K562 (cell line): ENCODE data around the gene XPO6. TPM values are rescaled to one million over a fixed set of nuclear protein-coding genes. Genes with fewer than 3 reads are reported as not detected.

Experiments used
- ATAC-seq: fragments of 200-7000 bp; cut with Tn5 transposase; 3 replicates; pipeline ENCODE4 v1.9.1; 2020; ENCODE audit warnings: moderate library complexity
- BruUV-seq: library from RNA; stranded (reverse); fragments of 400-500 nt; replicated peaks from 2 replicates; lab custom pipeline; 2021; lab: Mats Ljungman, UMichigan
- CTCF ChIA-PET: fragments of 300-600 bp; formaldehyde crosslinking; extraction: SDS; loops from one replicate; lab custom pipeline; 2021; ENCODE audit warnings: low intra/inter-chr PET ratio; lab: Yijun Ruan, JAX
- POLR2A ChIA-PET: fragments of 300-600, 350-650 bp; sonication (Branson Sonifier 250); formaldehyde crosslinking; extraction: SDS; loops from one replicate; lab custom pipeline; 2021; ENCODE audit warnings: antibody characterized with exemption, inconsistent platforms; lab: Yijun Ruan, JAX
- DNase-seq, 4 experiments: peaks; one replicate each; pipeline versions ENCODE4 v3.0.0 to v3.0.0-alpha.2; 2011 to 2018; ENCODE audit warnings: low spot score in 3 of 4, mixed read lengths in 3 of 4; ENCODE audit errors: extremely low read depth in 1 of 4
- FAIRE-seq: peaks from 2 replicates; lab custom pipeline; 2011; peaks lifted over from hg19 to GRCh38; lab: Jason Lieb, UNC
- H2AFZ ChIP-seq: 2 replicates; pipeline ENCODE4 v1.6.0; 2011; ENCODE audit warnings: low read depth, low read length, control low read depth, inconsistent platforms
- H3K27ac ChIP-seq: fragments of 200-600 bp; 3 replicates; pipeline ENCODE4 v1.8.0; 2011; ENCODE audit warnings: low read depth, mild to moderate bottlenecking, control low read depth, inconsistent platforms, low read length, moderate library complexity, mixed read lengths; ENCODE audit errors: extremely low read depth
- H3K27me3 ChIP-seq, 2 experiments: fragments of 300-600 bp in 1 of 2; 2 replicates in 1 of 2; 3 replicates in 1 of 2; pipeline versions ENCODE4 v1.6.0 to v1.8.0; 2011; ENCODE audit warnings: inconsistent platforms in 2 of 2, low read length in 2 of 2, mild to moderate bottlenecking in 1 of 2, mixed read lengths in 1 of 2, moderate library complexity in 1 of 2; ENCODE audit not compliant: control insufficient read depth in 2 of 2, insufficient read depth in 2 of 2
- H3K36me3 ChIP-seq: fragments of 300-600 bp; 3 replicates; pipeline ENCODE4 v1.8.0; 2011; ENCODE audit warnings: mild to moderate bottlenecking, low read length, inconsistent platforms; ENCODE audit not compliant: control insufficient read depth, insufficient read depth
- H3K4me1 ChIP-seq, 2 experiments: fragments of 200-600 bp in 1 of 2; replicated peaks in 1 of 2; 2 replicates in 1 of 2; 3 replicates in 1 of 2; pipeline versions ENCODE4 v1.5.1 to v1.8.0; 2011; ENCODE audit warnings: inconsistent platforms in 2 of 2, low read length in 2 of 2, mild to moderate bottlenecking in 1 of 2, mixed read lengths in 1 of 2, moderate library complexity in 1 of 2; ENCODE audit not compliant: control insufficient read depth in 2 of 2, insufficient read depth in 2 of 2
- H3K4me2 ChIP-seq: 2 replicates; pipeline ENCODE4 v1.6.1; 2011; ENCODE audit warnings: low read length, control low read depth, inconsistent platforms, mixed read lengths; ENCODE audit not compliant: insufficient read depth
- H3K4me3 ChIP-seq: fragments of 200-600 bp; sonication (generic), shearing (Covaris generic); 2 replicates; pipeline ENCODE4 v1.5.1; 2016; ENCODE audit warnings: control low read depth, inconsistent platforms
- H3K79me2 ChIP-seq: fragments of 200-600 bp; 3 replicates; pipeline ENCODE4 v1.8.0; 2011; ENCODE audit warnings: low read length, inconsistent platforms; ENCODE audit not compliant: control insufficient read depth, insufficient read depth
- H3K9ac ChIP-seq, 2 experiments: 2 replicates each; pipeline versions ENCODE4 v1.6.0 to v1.6.1; 2011; ENCODE audit warnings: low read depth in 2 of 2, low read length in 2 of 2, control low read depth in 1 of 2, inconsistent platforms in 1 of 2, mild to moderate bottlenecking in 1 of 2, mixed read lengths in 1 of 2; ENCODE audit not compliant: insufficient read depth in 1 of 2
- H3K9me1 ChIP-seq: one replicate; pipeline ENCODE4 v1.6.0; 2011; ENCODE audit warnings: inconsistent platforms, mild to moderate bottlenecking, low read length, moderate library complexity; ENCODE audit not compliant: control insufficient read depth, insufficient read depth
- H3K9me3 ChIP-seq: replicated peaks from 2 replicates; pipeline ENCODE4 v1.5.1; 2011; ENCODE audit warnings: low read depth, low read length, inconsistent platforms; ENCODE audit not compliant: control insufficient read depth, insufficient read depth
- H4K20me1 ChIP-seq: replicated peaks from 2 replicates; pipeline ENCODE4 v1.6.1; 2011; ENCODE audit warnings: low read length, inconsistent platforms, mixed read lengths; ENCODE audit not compliant: control insufficient read depth, insufficient read depth
- ATF3 ChIP-seq, 2 experiments: fragments of 450-650 bp in 1 of 2; sonication (generic) in 1 of 2; formaldehyde crosslinking in 1 of 2; IDR thresholded peaks in 1 of 2; conservative IDR thresholded peaks in 1 of 2; 2 replicates each; pipeline versions ENCODE4 v1.6.1 to v1.8.1; 2016 to 2023; ENCODE audit warnings: mild to moderate bottlenecking in 2 of 2, moderate library complexity in 2 of 2, inconsistent platforms in 1 of 2, missing genetic modification reagents in 1 of 2
- BRF1 ChIP-seq: IDR thresholded peaks from 3 replicates; pipeline ENCODE4 v1.6.1; 2011; ENCODE audit warnings: borderline replicate concordance, mild to moderate bottlenecking; ENCODE audit not compliant: insufficient read length; ENCODE audit errors: extremely low read depth
- CEBPB ChIP-seq: fragments of 450-650 bp; IDR thresholded peaks from 2 replicates; pipeline ENCODE4 v1.6.1; 2016; ENCODE audit warnings: missing genetic modification characterization, missing compliant biosample characterization
- ESRRB ChIP-seq: fragments of 250-450 bp; sonication (Bioruptor Pico); IDR thresholded peaks from 2 replicates; pipeline ENCODE4 v1.5.0; 2020; ENCODE audit warnings: mild to moderate bottlenecking, moderate library complexity, borderline replicate concordance
- FOXP1 ChIP-seq: sonication (generic); formaldehyde crosslinking; IDR thresholded peaks from 2 replicates; pipeline ENCODE4 v1.8.0; 2022; ENCODE audit warnings: mild to moderate bottlenecking, missing genetic modification reagents
- NCOA6 ChIP-seq: fragments of 450-650 bp; IDR thresholded peaks from 2 replicates; pipeline ENCODE4 v1.6.1; 2017; ENCODE audit warnings: mild to moderate bottlenecking
- NRF1 ChIP-seq, 2 experiments: fragments of 450-650 bp; IDR thresholded peaks in 1 of 2; conservative IDR thresholded peaks in 1 of 2; 2 replicates each; pipeline ENCODE4 v1.6.1; 2014; ENCODE audit warnings: mild to moderate bottlenecking in 2 of 2
- POLR2H ChIP-seq: IDR thresholded peaks from 2 replicates; pipeline ENCODE4 v1.6.1; 2016; ENCODE audit warnings: missing genetic modification characterization, low read depth, mild to moderate bottlenecking, control low read depth, missing compliant biosample characterization, moderate library complexity
- SRSF7 ChIP-seq: fragments of 200-400 bp; formaldehyde crosslinking; optimal IDR thresholded peaks from 2 replicates; pipeline ENCODE3; 2017; ENCODE audit warnings: mild to moderate bottlenecking, low read depth, low read length
- XRCC3 ChIP-seq: fragments of 450-650 bp; IDR thresholded peaks from 2 replicates; pipeline ENCODE4 v1.6.1; 2017; ENCODE audit warnings: mild to moderate bottlenecking, moderate library complexity
- ZBTB2 ChIP-seq: fragments of 450-650 bp; IDR thresholded peaks from 2 replicates; pipeline ENCODE4 v1.6.1; 2016; ENCODE audit warnings: antibody characterized with exemption
- ZNF280B ChIP-seq: fragments of 250-450 bp; sonication (Bioruptor Pico); IDR thresholded peaks from 2 replicates; pipeline ENCODE4 v1.5.1; 2021; ENCODE audit warnings: mild to moderate bottlenecking
- ZNF324 ChIP-seq: fragments of 250-450 bp; sonication (Bioruptor Pico); IDR thresholded peaks from 2 replicates; pipeline ENCODE4 v1.4.0; 2020; ENCODE audit warnings: mild to moderate bottlenecking
- ZNF561 ChIP-seq: fragments of 450-650 bp; formaldehyde crosslinking; conservative IDR thresholded peaks from 2 replicates; pipeline ENCODE4 v1.4.0; 2020; ENCODE audit warnings: mild to moderate bottlenecking, moderate library complexity
- ZNF586 ChIP-seq: fragments of 450-650 bp; formaldehyde crosslinking; conservative IDR thresholded peaks from 2 replicates; pipeline ENCODE4 v1.4.0; 2020; ENCODE audit warnings: mild to moderate bottlenecking, moderate library complexity
- ZZZ3 ChIP-seq: fragments of 450-650 bp; IDR thresholded peaks from 2 replicates; pipeline ENCODE4 v1.6.1; 2016; ENCODE audit warnings: antibody characterized with exemption, mild to moderate bottlenecking, moderate library complexity
- WGBS: fragments of 100-300 bp; shearing (Covaris generic); methylation state at CpG from one replicate; pipeline ENCODE4 v1.1.6; 2016; ENCODE audit warnings: low coverage, mixed read lengths; ENCODE audit not compliant: insufficient coverage; ENCODE audit errors: missing lambda C conversion rate; 5-methylcytosine and 5-hydroxymethylcytosine counted together
- in situ Hi-C: fragments of 300-500 bp; cut with MboI; formaldehyde crosslinking; loops from 4 replicates; pipeline ENCODE4 v1.15.0; 2018; ENCODE audit warnings: inconsistent platforms, mixed read lengths
- intact Hi-C: fragments of 100-400 bp; cut with micrococcal nuclease; formaldehyde crosslinking; loops from 2 replicates; pipeline ENCODE4 v1.14.2; 2022
- polyA plus RNA-seq, 8 experiments: library from polyadenylated mRNA; depleted of rRNA in 4 of 8; stranded (reverse) in 5 of 8; unstranded in 3 of 8; fragments of >200 nt; fragmentation: Nextera tagmentation in 2 of 8; fragmentation: Illumina TruSeq in 1 of 8; extraction: Ambion mirVana in 2 of 8; extraction: Trizol in 1 of 8; gene quantifications; 2 replicates each; pipeline versions ENCODE4 v1.2.1 to v1.2.3, GENCODE V29; 2011 to 2014; ENCODE audit warnings: inconsistent platforms in 1 of 8, missing spikeins in 1 of 8
- total RNA-seq, 7 experiments: library from RNA; depleted of rRNA in 6 of 7; stranded (reverse); fragments of >200 nt in 6 of 7; fragmentation: Illumina TruSeq in 2 of 7; extraction: Trizol in 2 of 7; gene quantifications; 2 replicates each; pipeline versions ENCODE4 v1.2.1 to v1.2.3, GENCODE V29; 2011 to 2021; ENCODE audit warnings: low replicate concordance in 1 of 7

The XPO6 gene
- total and polyA plus RNA-seq, 9 of the 15 experiments (the other 6 are each of a cell fraction or from before 2014, with no cell fraction given): 11.2 to 196 (median 119) TPM

GRCh38 chr16:28164140-28164539 lies 47.6 kb downstream of the XPO6 start:
- no peaks in the 10 kb centered on the region; the same call in 1 of the 2 replicates for H4K20me1 ChIP-seq
- H3K79me2 ChIP-seq: peaks cover 40% of the 10 kb centered on the region; the same call in 2 of the 3 replicates
- ChIA-PET POLR2A (interaction anchor here (1.6 to 2.0 kb wide), 2 partner anchors 12 to 17 kb away, joined by 5 read pairs; no protein-coding TSS in a partner anchor), CTCF (no interaction called here)
- 60% methylated on average over 2 of the region's 2 CpGs for WGBS
- H3K9me1 ChIP-seq: no peaks in the 10 kb centered on the region
- in situ Hi-C loops: no loop called here
- no TSS peak for BruUV-seq
- DNase-seq: no peak
- peaks cover 85% of the 10 kb centered on the region for H3K36me3 ChIP-seq
- H3K27me3 ChIP-seq: no peaks in the 10 kb centered on the region
- ATAC-seq: peak; percentile 43
- no peaks in the 10 kb centered on the region for H3K9me3 ChIP-seq
- intact Hi-C loops: loop anchor here (10.0 kb wide), 1 partner anchor 51 kb away; the partner anchor contains the start of gene XPO6
- H3K9ac ChIP-seq: no peak overlapping the region
- no peak overlapping the region for H3K4me3 ChIP-seq
- peak; percentile 35 for FAIRE-seq
- no peak overlapping the region for H2AFZ ChIP-seq
- peaks cover 0 to 5% of the 10 kb centered on the region in 2 experiments; a peak in 1 of 5 replicates for H3K4me1 ChIP-seq
- H3K4me2 ChIP-seq: no peak overlapping the region
- peak overlapping the region; percentile 49; the same call in 2 of the 3 replicates for H3K27ac ChIP-seq
- no peak for TF ChIP-seq BRF1
- no peak for TF ChIP-seq NCOA6
- no peak for TF ChIP-seq FOXP1 (CRISPR knock-in tag)
- no peak for TF ChIP-seq ZNF324 (CRISPR knock-in tag)
- TF ChIP-seq ZZZ3: no peak
- TF ChIP-seq ATF3 (IDR thresholded peaks at IDR 0.05): peak; percentile 97
- TF ChIP-seq ATF3 (CRISPR knock-in tag; conservative IDR thresholded peaks at IDR 0.05): no peak
- TF ChIP-seq POLR2H (tag): 0 out of 2 replicates have a peak, but pooled peaks have one; percentile 49
- no peak for TF ChIP-seq NRF1 (conservative IDR thresholded peaks at IDR 0.05 in 1 of 2, IDR thresholded peaks at IDR 0.05 in 1 of 2)
- no peak for TF ChIP-seq XRCC3
- TF ChIP-seq CEBPB: peak; percentile 91
- no peak for TF ChIP-seq ZNF586 (CRISPR knock-in tag)
- no peak for TF ChIP-seq ZBTB2
- no peak for TF ChIP-seq ZNF280B
- no peak for TF ChIP-seq ESRRB
- no peak for TF ChIP-seq ZNF561 (CRISPR knock-in tag)
- no peak for TF ChIP-seq SRSF7
